PC-9 (cell line): ENCODE data around the gene SGMS1. TPM values are rescaled to one million over a fixed set of nuclear protein-coding genes. Genes with fewer than 3 reads are reported as not detected.

Experiments used
- BruUV-seq: library from RNA; stranded (reverse); fragments of 400-500 nt; replicated peaks from 2 replicates; lab custom pipeline; 2021; lab: Mats Ljungman, UMichigan
- CTCF ChIA-PET: fragments of 300-600 bp; sonication (Branson Sonifier 250); formaldehyde crosslinking; loops from one replicate; lab custom pipeline; 2022; ENCODE audit warnings: antibody characterized with exemption; lab: Charles Lee
- POLR2A ChIA-PET: fragments of 300-600 bp; sonication (Branson Sonifier 250); formaldehyde crosslinking; loops from one replicate; lab custom pipeline; 2022; ENCODE audit warnings: antibody characterized with exemption; ENCODE audit not compliant: unreplicated experiment; lab: Charles Lee
- DNase-seq, 2 experiments: peaks; one replicate each; pipeline versions ENCODE4 v3.0.0 to v3.0.0-alpha.2; 2015 to 2022; ENCODE audit warnings: mixed read lengths in 1 of 2
- H2AFZ ChIP-seq: fragments of 200-600 bp; sonication (generic); 2 replicates; pipeline ENCODE4 v1.8.1; 2017; ENCODE audit warnings: antibody characterized with exemption
- H3F3A ChIP-seq: fragments of 200-600 bp; sonication (generic); 2 replicates; pipeline ENCODE4 v1.8.1; 2017; ENCODE audit warnings: antibody characterized with exemption, mild to moderate bottlenecking, low read depth; ENCODE audit not compliant: insufficient read depth
- H3K27ac ChIP-seq: fragments of 200-600 bp; sonication (generic); 2 replicates; pipeline ENCODE4 v1.6.1; 2016; ENCODE audit warnings: mixed run types
- H3K27me3 ChIP-seq: fragments of 200-600 bp; sonication (generic); 2 replicates; pipeline ENCODE4 v1.6.1; 2016; ENCODE audit warnings: low read depth, mixed run types; ENCODE audit not compliant: insufficient read depth
- H3K36me3 ChIP-seq: fragments of 200-600 bp; sonication (generic); 2 replicates; pipeline ENCODE4 v1.6.1; 2016; ENCODE audit warnings: low read depth, mixed run types
- H3K4me1 ChIP-seq: fragments of 200-600 bp; sonication (generic); replicated peaks from 2 replicates; pipeline ENCODE4 v1.6.1; 2016; ENCODE audit warnings: mixed run types; ENCODE audit not compliant: insufficient read depth
- H3K4me2 ChIP-seq: fragments of 200-600 bp; sonication (generic); 2 replicates; pipeline ENCODE4 v1.6.1; 2017; ENCODE audit warnings: mixed run types
- H3K4me3 ChIP-seq: fragments of 200-600 bp; sonication (generic); 2 replicates; pipeline ENCODE4 v1.6.1; 2016; ENCODE audit warnings: mixed run types
- H3K79me2 ChIP-seq: fragments of 200-600 bp; sonication (generic); 2 replicates; pipeline ENCODE4 v1.6.1; 2017; ENCODE audit warnings: low read depth, mixed run types
- H3K9me2 ChIP-seq: fragments of 200-600 bp; sonication (generic); 2 replicates; pipeline ENCODE4 v1.8.1; 2017; ENCODE audit warnings: mild to moderate bottlenecking; ENCODE audit not compliant: insufficient read depth
- H3K9me3 ChIP-seq: fragments of 200-600 bp; sonication (generic); 2 replicates; pipeline ENCODE4 v1.8.1; 2016; ENCODE audit warnings: low read depth; ENCODE audit not compliant: insufficient read depth
- H4K20me1 ChIP-seq: fragments of 200-600 bp; sonication (generic); 2 replicates; pipeline ENCODE4 v1.8.1; 2017; ENCODE audit not compliant: insufficient read depth
- CTCF ChIP-seq: fragments of 200-600 bp; sonication (generic); conservative IDR thresholded peaks from 2 replicates; pipeline ENCODE4 v1.6.1; 2017; ENCODE audit warnings: mixed run types, antibody characterized with exemption, mild to moderate bottlenecking, moderate library complexity
- EZH2 ChIP-seq: fragments of 200-600 bp; sonication (generic); IDR thresholded peaks from 2 replicates; pipeline ENCODE4 v1.8.0; 2017; ENCODE audit warnings: antibody characterized with exemption, low read depth
- intact Hi-C: fragments of 100-400 bp; cut with micrococcal nuclease; formaldehyde crosslinking; loops from one replicate; pipeline ENCODE4 v1.10.0; 2022; ENCODE audit not compliant: unreplicated experiment
- total RNA-seq: library from RNA; stranded (reverse); gene quantifications from 2 replicates; pipeline ENCODE4 v1.2.3, GENCODE V29; 2021

The SGMS1 gene
- total RNA-seq, 1 experiment from 2014 or later, result 35.0 TPM

- peaks cover 5% of the 10 kb centered on the region; the same call in 1 of the 2 replicates for H3K9me3 ChIP-seq
- DNase-seq, result no peak
- H3K79me2 ChIP-seq, result peaks cover 46% of the 10 kb centered on the region
- peaks cover 6% of the 10 kb centered on the region for H3F3A ChIP-seq
- no TSS peak for BruUV-seq
- H2AFZ ChIP-seq, result no peak overlapping the region
- intact Hi-C loops, result no loop called here
- H3K9me2 ChIP-seq, result no peaks in the 10 kb centered on the region
- H4K20me1 ChIP-seq, result peaks cover 5% of the 10 kb centered on the region; the same call in 1 of the 2 replicates
- no peaks in the 10 kb centered on the region for H3K4me1 ChIP-seq
- H3K27ac ChIP-seq, result no peak overlapping the region
- H3K4me2 ChIP-seq, result no peak overlapping the region
- no peaks in the 10 kb centered on the region for H3K27me3 ChIP-seq
- H3K36me3 ChIP-seq, result peaks cover 34% of the 10 kb centered on the region
- CTCF ChIA-PET, result no interaction called here
- no peak overlapping the region for H3K4me3 ChIP-seq
- POLR2A ChIA-PET, result no interaction called here
- TF ChIP-seq EZH2 (no peak), CTCF (no peak)
These were observed 307.6 kb downstream of the SGMS1 start for GRCh38 chr10:50316174-50316573.

GRCh38 chr10:50315424-50315823 is 308.3 kb downstream of the SGMS1 start:
- DNase-seq, result no peak
- ChIA-PET CTCF (no interaction called here), POLR2A (no interaction called here)
- H3K4me2 ChIP-seq, result no peak overlapping the region
- no TSS peak for BruUV-seq
- TF ChIP-seq CTCF (no peak), EZH2 (no peak)
- H3K79me2 ChIP-seq, result peaks cover 40% of the 10 kb centered on the region
- H3K27ac ChIP-seq, result no peak overlapping the region
- H3K9me2 ChIP-seq, result no peaks in the 10 kb centered on the region
- intact Hi-C loops, result no loop called here
- H4K20me1 ChIP-seq, result peaks cover 5% of the 10 kb centered on the region; the same call in 1 of the 2 replicates
- no peaks in the 10 kb centered on the region for H3K4me1 ChIP-seq
- peaks cover 5% of the 10 kb centered on the region; the same call in 1 of the 2 replicates for H3K9me3 ChIP-seq
- no peak overlapping the region for H2AFZ ChIP-seq
- peaks cover 34% of the 10 kb centered on the region for H3K36me3 ChIP-seq
- H3K4me3 ChIP-seq, result no peak overlapping the region
- H3K27me3 ChIP-seq, result no peaks in the 10 kb centered on the region
- H3F3A ChIP-seq, result peaks cover 6% of the 10 kb centered on the region

- Histone ChIP-seq H3K27me3 (no peaks in the 10 kb centered on the region), H3K27ac (no peak overlapping the region), H3K4me3 (no peak overlapping the region), H3K36me3 (peaks cover 39% of the 10 kb centered on the region), H3K79me2 (peaks cover 40% of the 10 kb centered on the region), H3K4me1 (no peaks in the 10 kb centered on the region), H3K9me2 (no peaks in the 10 kb centered on the region), H3F3A (peaks cover 6% of the 10 kb centered on the region), H3K4me2 (no peak overlapping the region), H2AFZ (no peak overlapping the region), H3K9me3 (peaks cover 5% of the 10 kb centered on the region; the same call in 1 of the 2 replicates), H4K20me1 (peaks cover 5% of the 10 kb centered on the region; the same call in 1 of the 2 replicates)
- ChIA-PET POLR2A (no interaction called here), CTCF (interaction anchor here (0.6 kb wide), 2 partner anchors 481 to 1902 kb away, joined by 3 read pairs; no protein-coding TSS in a partner anchor)
- intact Hi-C loops, result no loop called here
- TF ChIP-seq EZH2, result no peak
- TF ChIP-seq CTCF, result no peak
- no peak for DNase-seq
- no TSS peak for BruUV-seq
These were observed 309.3 kb downstream of the SGMS1 start for GRCh38 chr10:50314169-50315071.
